Measurements from ENCODE around the gene EDAR. TPM values are rescaled to one million over a fixed set of nuclear protein-coding genes. Genes with fewer than 3 reads are reported as not detected.
A peak's percentile ranks its signal among the peaks of the same experiment; 100 is the strongest.

EDAR gene
- total RNA-seq, 1 donor from 2014 or later: not detected

GRCh38 chr2:108968619-108969018 lies 20.4 kb downstream of the EDAR start:
- no peaks in the 10 kb centered on the region for H3K27me3 ChIP-seq (ENCODE audit: insufficient read depth, low read length)
- Mint-ChIP-seq H3K27ac (ENCODE audit: unreplicated experiment) (no peak overlapping the region), H3K36me3 (ENCODE audit: low read depth, unreplicated experiment) (no peaks in the 10 kb centered on the region), H3K27me3 (ENCODE audit: low read depth, unreplicated experiment) (peaks cover 26% of the 10 kb centered on the region), H3K4me1 (ENCODE audit: low read depth, unreplicated experiment) (no peaks in the 10 kb centered on the region), H3K4me3 (ENCODE audit: unreplicated experiment) (no peak overlapping the region), H3K9me3 (ENCODE audit: unreplicated experiment) (no peaks in the 10 kb centered on the region)
- no peaks in the 10 kb centered on the region for H4K20me1 ChIP-seq (ENCODE audit: insufficient read depth, low read length)
- DNase-seq (ENCODE audit: low read depth) (peak; percentile 41), FAIRE-seq (no peak)
- H3K79me2 ChIP-seq (ENCODE audit: insufficient read depth, low read length): no peaks in the 10 kb centered on the region
- TF ChIP-seq EZH2 (IDR thresholded peaks at IDR 0.05; ENCODE audit: insufficient read depth, low read length): no peak
- TF ChIP-seq, protein P1, sequence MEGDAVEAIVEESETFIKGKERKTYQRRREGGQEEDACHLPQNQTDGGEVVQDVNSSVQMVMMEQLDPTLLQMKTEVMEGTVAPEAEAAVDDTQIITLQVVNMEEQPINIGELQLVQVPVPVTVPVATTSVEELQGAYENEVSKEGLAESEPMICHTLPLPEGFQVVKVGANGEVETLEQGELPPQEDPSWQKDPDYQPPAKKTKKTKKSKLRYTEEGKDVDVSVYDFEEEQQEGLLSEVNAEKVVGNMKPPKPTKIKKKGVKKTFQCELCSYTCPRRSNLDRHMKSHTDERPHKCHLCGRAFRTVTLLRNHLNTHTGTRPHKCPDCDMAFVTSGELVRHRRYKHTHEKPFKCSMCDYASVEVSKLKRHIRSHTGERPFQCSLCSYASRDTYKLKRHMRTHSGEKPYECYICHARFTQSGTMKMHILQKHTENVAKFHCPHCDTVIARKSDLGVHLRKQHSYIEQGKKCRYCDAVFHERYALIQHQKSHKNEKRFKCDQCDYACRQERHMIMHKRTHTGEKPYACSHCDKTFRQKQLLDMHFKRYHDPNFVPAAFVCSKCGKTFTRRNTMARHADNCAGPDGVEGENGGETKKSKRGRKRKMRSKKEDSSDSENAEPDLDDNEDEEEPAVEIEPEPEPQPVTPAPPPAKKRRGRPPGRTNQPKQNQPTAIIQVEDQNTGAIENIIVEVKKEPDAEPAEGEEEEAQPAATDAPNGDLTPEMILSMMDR (IDR thresholded peaks at IDR 0.05; ENCODE audit: insufficient read depth, low read depth, low read length): no peak
- no peak overlapping the region for H3K9ac ChIP-seq (ENCODE audit: low read length)
- no peak overlapping the region for H2AFZ ChIP-seq (ENCODE audit: low read depth, low read length)
- no peak overlapping the region for H3K4me3 ChIP-seq (ENCODE audit: insufficient read depth, low read depth, low read length)
- no peak overlapping the region for H3K27ac ChIP-seq (ENCODE audit: low read depth, low read length)
- no peaks in the 10 kb centered on the region for H3K36me3 ChIP-seq (ENCODE audit: insufficient read depth, low read length)
- peaks cover 7% of the 10 kb centered on the region for H3K4me1 ChIP-seq (ENCODE audit: insufficient read depth, low read length)
- no peaks in the 10 kb centered on the region for H3K9me3 ChIP-seq (ENCODE audit: insufficient read depth, low read depth, low read length)
- no peak overlapping the region for H3K4me2 ChIP-seq (ENCODE audit: low read length)

GRCh38 chr2:108967757-108968156 lies 21.3 kb downstream of the EDAR start:
- Mint-ChIP-seq H3K36me3 (ENCODE audit: low read depth, unreplicated experiment) (no peaks in the 10 kb centered on the region), H3K27me3 (ENCODE audit: low read depth, unreplicated experiment) (peaks cover 30% of the 10 kb centered on the region), H3K4me1 (ENCODE audit: low read depth, unreplicated experiment) (no peaks in the 10 kb centered on the region), H3K27ac (ENCODE audit: unreplicated experiment) (no peak overlapping the region), H3K9me3 (ENCODE audit: unreplicated experiment) (no peaks in the 10 kb centered on the region), H3K4me3 (ENCODE audit: unreplicated experiment) (no peak overlapping the region)
- DNase-seq (ENCODE audit: low read depth) (no peak), FAIRE-seq (no peak)
- Histone ChIP-seq H3K36me3 (ENCODE audit: insufficient read depth, low read length) (no peaks in the 10 kb centered on the region), H3K9ac (ENCODE audit: low read length) (no peak overlapping the region), H3K9me3 (ENCODE audit: insufficient read depth, low read depth, low read length) (no peaks in the 10 kb centered on the region), H3K27ac (ENCODE audit: low read depth, low read length) (no peak overlapping the region), H3K79me2 (ENCODE audit: insufficient read depth, low read length) (no peaks in the 10 kb centered on the region), H3K27me3 (ENCODE audit: insufficient read depth, low read length) (peaks cover 8% of the 10 kb centered on the region), H2AFZ (ENCODE audit: low read depth, low read length) (no peak overlapping the region), H4K20me1 (ENCODE audit: insufficient read depth, low read length) (no peaks in the 10 kb centered on the region), H3K4me1 (ENCODE audit: insufficient read depth, low read length) (peaks cover 7% of the 10 kb centered on the region), H3K4me2 (ENCODE audit: low read length) (no peak overlapping the region), H3K4me3 (ENCODE audit: insufficient read depth, low read depth, low read length) (no peak overlapping the region)
- TF ChIP-seq EZH2 (IDR thresholded peaks at IDR 0.05; ENCODE audit: insufficient read depth, low read length): no peak
- TF ChIP-seq, protein P1 (IDR thresholded peaks at IDR 0.05; ENCODE audit: insufficient read depth, low read depth, low read length): no peak

DNA sequence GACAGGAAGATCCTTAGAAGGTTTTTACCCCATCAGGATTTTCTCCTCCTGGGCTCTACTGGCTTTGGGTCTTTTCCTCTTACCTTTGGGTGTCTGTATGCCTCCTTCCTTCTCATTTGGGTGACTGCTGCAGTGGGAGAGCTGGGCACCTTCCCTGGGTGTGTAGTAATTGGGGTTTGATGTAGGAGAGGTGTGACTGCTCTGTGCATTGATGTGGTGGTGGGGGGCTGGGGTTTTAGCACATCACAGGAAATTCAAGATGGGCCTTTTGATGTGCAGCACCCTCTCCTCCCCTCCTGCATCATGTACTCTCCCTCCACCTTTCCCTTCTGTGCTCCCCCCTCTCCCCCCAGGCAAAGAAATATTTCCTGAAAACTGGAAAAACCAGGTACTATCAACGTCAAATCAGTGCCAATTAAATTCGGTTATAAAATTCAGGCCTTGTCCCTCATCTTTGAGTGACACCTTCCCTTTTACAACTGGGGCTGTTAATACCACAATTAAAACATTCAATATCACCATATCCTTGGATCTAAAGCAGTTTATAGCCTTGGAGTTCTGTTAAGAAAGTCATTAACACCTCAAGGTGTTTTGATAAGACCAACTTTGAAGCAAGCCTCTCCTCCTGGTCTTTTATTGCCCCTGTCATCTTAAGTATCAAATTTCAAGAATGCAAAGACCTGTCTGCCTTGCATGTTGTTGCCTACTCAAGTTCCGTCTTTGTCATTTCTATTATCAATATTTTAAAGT lies 23.3 kb downstream of the EDAR start:
- no peak overlapping the region for H3K27ac ChIP-seq (ENCODE audit: low read depth, low read length)
- no peak overlapping the region for H3K4me3 ChIP-seq (ENCODE audit: insufficient read depth, low read depth, low read length)
- TF ChIP-seq, protein P1 (IDR thresholded peaks at IDR 0.05; ENCODE audit: insufficient read depth, low read depth, low read length): no peak
- TF ChIP-seq EZH2 (IDR thresholded peaks at IDR 0.05; ENCODE audit: insufficient read depth, low read length): no peak
- H3K79me2 ChIP-seq (ENCODE audit: insufficient read depth, low read length): no peaks in the 10 kb centered on the region
- FAIRE-seq: no peak
- no peak overlapping the region for H3K4me2 ChIP-seq (ENCODE audit: low read length)
- Mint-ChIP-seq H3K9me3 (ENCODE audit: unreplicated experiment) (no peaks in the 10 kb centered on the region), H3K27me3 (ENCODE audit: low read depth, unreplicated experiment) (peaks cover 35% of the 10 kb centered on the region), H3K36me3 (ENCODE audit: low read depth, unreplicated experiment) (no peaks in the 10 kb centered on the region), H3K4me1 (ENCODE audit: low read depth, unreplicated experiment) (no peaks in the 10 kb centered on the region), H3K27ac (ENCODE audit: unreplicated experiment) (no peak overlapping the region), H3K4me3 (ENCODE audit: unreplicated experiment) (no peak overlapping the region)
- DNase-seq (ENCODE audit: low read depth): no peak
- no peak overlapping the region for H2AFZ ChIP-seq (ENCODE audit: low read depth, low read length)
- H3K9me3 ChIP-seq (ENCODE audit: insufficient read depth, low read depth, low read length): no peaks in the 10 kb centered on the region
- no peak overlapping the region for H3K9ac ChIP-seq (ENCODE audit: low read length)
- H3K36me3 ChIP-seq (ENCODE audit: insufficient read depth, low read length): no peaks in the 10 kb centered on the region
- H3K4me1 ChIP-seq (ENCODE audit: insufficient read depth, low read length): no peaks in the 10 kb centered on the region
- no peaks in the 10 kb centered on the region for H4K20me1 ChIP-seq (ENCODE audit: insufficient read depth, low read length)
- peaks cover 9% of the 10 kb centered on the region for H3K27me3 ChIP-seq (ENCODE audit: insufficient read depth, low read length)

All from astrocyte (in vitro differentiated cells and primary cell).